SK-N-SH treated with all-trans-retinoic acid at 6 μM for 48 hours (cell line): Measurements from ENCODE around the gene MRTFA.

ENCODE experiments used
- ATAC-seq: fragments of 200-7000 bp; cut with Tn5 transposase; 3 replicates; pipeline ENCODE4 v1.9.1; 2020; ENCODE audit warnings: mild to moderate bottlenecking, moderate library complexity
- ARNTL ChIP-seq: fragments of 450-650 bp; formaldehyde crosslinking; IDR thresholded peaks from 2 replicates; pipeline ENCODE4 v1.5.0; 2020; ENCODE audit warnings: low read depth, mild to moderate bottlenecking, moderate library complexity, borderline replicate concordance
- BACH2 ChIP-seq: fragments of 250-450 bp; sonication (Bioruptor Pico); IDR thresholded peaks from 2 replicates; pipeline ENCODE4 v1.9.0; 2021; ENCODE audit warnings: mild to moderate bottlenecking, borderline replicate concordance
- CSDC2 ChIP-seq: fragments of 250-450 bp; sonication (Bioruptor Pico); IDR thresholded peaks from 2 replicates; pipeline ENCODE4 v1.5.0; 2020; ENCODE audit warnings: mild to moderate bottlenecking, moderate library complexity
- CSRNP3 ChIP-seq: fragments of 250-450 bp; sonication (Bioruptor Pico); IDR thresholded peaks from 2 replicates; pipeline ENCODE4 v1.5.1; 2021; ENCODE audit warnings: mild to moderate bottlenecking, moderate library complexity
- ESRRG ChIP-seq: fragments of 250-450 bp; sonication (Bioruptor Pico); IDR thresholded peaks from 2 replicates; pipeline ENCODE4 v1.6.1; 2021; ENCODE audit warnings: mild to moderate bottlenecking
- GLIS3 ChIP-seq: fragments of 250-450 bp; sonication (Bioruptor Pico); IDR thresholded peaks from 2 replicates; pipeline ENCODE4 v1.5.0; 2020; ENCODE audit warnings: mild to moderate bottlenecking, moderate library complexity
- ISL1 ChIP-seq: fragments of 250-450 bp; sonication (Bioruptor Pico); IDR thresholded peaks from 2 replicates; pipeline ENCODE4 v2.1.2; 2022; ENCODE audit warnings: mild to moderate bottlenecking, moderate library complexity
- OSR1 ChIP-seq: fragments of 250-450 bp; sonication (Bioruptor Pico); IDR thresholded peaks from 2 replicates; pipeline ENCODE4 v1.8.0; 2022; ENCODE audit warnings: moderate library complexity, mild to moderate bottlenecking, inconsistent platforms
- PATZ1 ChIP-seq: fragments of 250-450 bp; sonication (Bioruptor Pico); IDR thresholded peaks from 2 replicates; pipeline ENCODE4 v1.8.0; 2020; ENCODE audit warnings: mild to moderate bottlenecking, moderate library complexity, borderline replicate concordance
- PPARA ChIP-seq: fragments of 250-450 bp; sonication (Bioruptor Pico); IDR thresholded peaks from 2 replicates; pipeline ENCODE4 v1.5.0; 2020; ENCODE audit warnings: mild to moderate bottlenecking, borderline replicate concordance
- SNAI2 ChIP-seq: fragments of 250-450 bp; sonication (Bioruptor Pico); IDR thresholded peaks from 2 replicates; pipeline ENCODE4 v1.5.0; 2020; ENCODE audit warnings: mild to moderate bottlenecking, moderate library complexity
- TSHZ2 ChIP-seq: fragments of 250-450 bp; sonication (Bioruptor Pico); IDR thresholded peaks from 2 replicates; pipeline ENCODE4 v1.5.0; 2020; ENCODE audit warnings: mild to moderate bottlenecking, moderate library complexity
- ZC3H10 ChIP-seq: fragments of 250-450 bp; sonication (Bioruptor Pico); IDR thresholded peaks from 2 replicates; pipeline ENCODE4 v1.5.1; 2021; ENCODE audit warnings: mild to moderate bottlenecking, moderate library complexity
- ZFP3 ChIP-seq: fragments of 250-450 bp; sonication (Bioruptor Pico); IDR thresholded peaks from 2 replicates; pipeline ENCODE4 v1.5.0; 2020; ENCODE audit warnings: mild to moderate bottlenecking, moderate library complexity
- ZNF565 ChIP-seq: fragments of 450-650 bp; formaldehyde crosslinking; conservative IDR thresholded peaks from 2 replicates; pipeline ENCODE4 v1.5.0; 2020; ENCODE audit warnings: low read depth, mild to moderate bottlenecking, moderate library complexity
- ZNF8 ChIP-seq: fragments of 450-650 bp; formaldehyde crosslinking; IDR thresholded peaks from 2 replicates; pipeline ENCODE4 v1.5.0; 2020; ENCODE audit warnings: mild to moderate bottlenecking, moderate library complexity
- TF ChIP-seq, protein P1 (sequence below): fragments of 250-450 bp; sonication (Bioruptor Pico); IDR thresholded peaks from 2 replicates; pipeline ENCODE4 v1.5.1; 2020; ENCODE audit warnings: low read depth, mild to moderate bottlenecking, moderate library complexity
- TF ChIP-seq, protein P2 (sequence below): fragments of 250-450 bp; sonication (Bioruptor Pico); IDR thresholded peaks from 2 replicates; pipeline ENCODE4 v1.8.0; 2021; ENCODE audit warnings: low read depth, mild to moderate bottlenecking, moderate library complexity, borderline replicate concordance

The MRTFA gene

GRCh38 chr22:40394607-40395006 is 241.9 kb downstream of the MRTFA start:
- TF ChIP-seq SNAI2 (no peak), ESRRG (no peak), CSRNP3 (CRISPR knock-in tag) (no peak), GLIS3 (CRISPR knock-in tag) (no peak)
- TF ChIP-seq, protein P1, sequence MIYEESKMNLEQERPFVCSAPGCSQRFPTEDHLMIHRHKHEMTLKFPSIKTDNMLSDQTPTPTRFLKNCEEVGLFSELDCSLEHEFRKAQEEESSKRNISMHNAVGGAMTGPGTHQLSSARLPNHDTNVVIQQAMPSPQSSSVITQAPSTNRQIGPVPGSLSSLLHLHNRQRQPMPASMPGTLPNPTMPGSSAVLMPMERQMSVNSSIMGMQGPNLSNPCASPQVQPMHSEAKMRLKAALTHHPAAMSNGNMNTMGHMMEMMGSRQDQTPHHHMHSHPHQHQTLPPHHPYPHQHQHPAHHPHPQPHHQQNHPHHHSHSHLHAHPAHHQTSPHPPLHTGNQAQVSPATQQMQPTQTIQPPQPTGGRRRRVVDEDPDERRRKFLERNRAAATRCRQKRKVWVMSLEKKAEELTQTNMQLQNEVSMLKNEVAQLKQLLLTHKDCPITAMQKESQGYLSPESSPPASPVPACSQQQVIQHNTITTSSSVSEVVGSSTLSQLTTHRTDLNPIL, result no peak
- no peak for ATAC-seq

DNA sequence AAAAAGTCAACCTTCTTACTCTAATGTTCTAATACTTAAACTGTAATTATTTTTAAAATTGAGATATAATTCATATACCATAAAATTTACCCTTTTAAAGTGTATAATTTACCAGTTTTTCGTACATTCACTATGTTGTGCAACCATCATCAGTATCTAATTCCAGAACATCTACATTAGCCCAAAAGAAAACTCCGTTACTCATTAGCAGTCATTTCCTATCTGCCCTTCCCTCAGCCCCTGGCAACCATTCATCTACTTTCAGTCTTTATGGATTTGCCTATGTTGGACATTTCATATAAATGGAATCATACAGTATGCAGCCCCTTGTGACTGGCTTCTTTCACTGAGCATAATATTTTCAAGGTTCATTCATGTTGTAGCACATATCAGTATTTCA is 243.9 kb downstream of the MRTFA start:
- no peak for ATAC-seq
- TF ChIP-seq CSRNP3 (CRISPR knock-in tag) (no peak), PPARA (CRISPR knock-in tag) (no peak), ZNF565 (no peak), ARNTL (CRISPR knock-in tag) (no peak), PATZ1 (CRISPR knock-in tag) (no peak), ZC3H10 (CRISPR knock-in tag) (no peak), ZFP3 (CRISPR knock-in tag) (no peak), ISL1 (CRISPR knock-in tag) (no peak)

- no peak for ATAC-seq
- TF ChIP-seq, protein P2, sequence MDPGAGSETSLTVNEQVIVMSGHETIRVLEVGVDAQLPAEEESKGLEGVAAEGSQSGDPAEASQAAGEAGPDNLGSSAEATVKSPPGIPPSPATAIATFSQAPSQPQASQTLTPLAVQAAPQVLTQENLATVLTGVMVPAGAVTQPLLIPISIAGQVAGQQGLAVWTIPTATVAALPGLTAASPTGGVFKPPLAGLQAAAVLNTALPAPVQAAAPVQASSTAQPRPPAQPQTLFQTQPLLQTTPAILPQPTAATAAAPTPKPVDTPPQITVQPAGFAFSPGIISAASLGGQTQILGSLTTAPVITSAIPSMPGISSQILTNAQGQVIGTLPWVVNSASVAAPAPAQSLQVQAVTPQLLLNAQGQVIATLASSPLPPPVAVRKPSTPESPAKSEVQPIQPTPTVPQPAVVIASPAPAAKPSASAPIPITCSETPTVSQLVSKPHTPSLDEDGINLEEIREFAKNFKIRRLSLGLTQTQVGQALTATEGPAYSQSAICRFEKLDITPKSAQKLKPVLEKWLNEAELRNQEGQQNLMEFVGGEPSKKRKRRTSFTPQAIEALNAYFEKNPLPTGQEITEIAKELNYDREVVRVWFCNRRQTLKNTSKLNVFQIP (CRISPR knock-in tag), result no peak
- no peak for TF ChIP-seq BACH2 (CRISPR knock-in tag)
- no peak for TF ChIP-seq ZNF565
- no peak for TF ChIP-seq GLIS3 (CRISPR knock-in tag)
- no peak for TF ChIP-seq SNAI2
- TF ChIP-seq ZNF8 (CRISPR knock-in tag), result no peak
- no peak for TF ChIP-seq CSRNP3 (CRISPR knock-in tag)
- no peak for TF ChIP-seq CSDC2 (CRISPR knock-in tag)
- no peak for TF ChIP-seq ISL1 (CRISPR knock-in tag)
- TF ChIP-seq OSR1 (CRISPR knock-in tag), result no peak
- no peak for TF ChIP-seq TSHZ2
- TF ChIP-seq, all 23 proteins: peak for 0
Measured at GRCh38 chr22:40391417-40391816, 245.1 kb downstream of the MRTFA start.
